Spleen (tissue), 7 donors: Measurements from ENCODE around the gene ULK2.

Experiments used
- CTCF ChIP-seq, 11 experiments: fragments of 200-600 bp in 7 of 11; fragments of 450-650 bp in 4 of 11; sonication (generic) in 4 of 11; IDR thresholded peaks in 8 of 11; conservative IDR thresholded peaks in 3 of 11; 1 replicate in 7 of 11; 2 replicates in 4 of 11; pipeline versions ENCODE4 v1.4.0 to v1.8.0; 2016 to 2021; ENCODE audit warnings: antibody characterized with exemption in 11 of 11, inconsistent platforms in 4 of 11, mild to moderate bottlenecking in 1 of 11
- POLR2A ChIP-seq, 3 donors: fragments of 450-650 bp; IDR thresholded peaks; one replicate each; pipeline ENCODE4 v1.5.1; 2017; ENCODE audit warnings: antibody characterized with exemption in 3 of 3, mild to moderate bottlenecking in 1 of 3
- POLR2AphosphoS5 ChIP-seq, 3 donors: sonication (generic); formaldehyde crosslinking; IDR thresholded peaks; one replicate each; pipeline ENCODE4 v1.5.1; 2017; ENCODE audit warnings: antibody characterized with exemption in 3 of 3
- donor health status: DM: no; HTN: no; CAD: no; lungs with moderate emphysema.
- donor health status: DM: no; HTN: no; CAD: no.
- donor health status: DM: no; HTN: no; CAD: no.

- TF ChIP-seq CTCF (IDR thresholded peaks at IDR 0.05 in 8 of 11, conservative IDR thresholded peaks at IDR 0.05 in 3 of 11) = no peak
- TF ChIP-seq POLR2AphosphoS5 (IDR thresholded peaks at IDR 0.05) = no peak
- TF ChIP-seq POLR2A (IDR thresholded peaks at IDR 0.05) = no peak
Observed at GRCh38 chr17:19873346-19873745, 5.6 kb upstream of the ULK2 start.
